Activated CD4-positive, alpha-beta T cell treated with anti-CD3 and anti-CD28 coated beads, Interleukin-2, amount 50 U/mL, for 24 hours (primary cell): Measurements from ENCODE around the gene ANXA7.
A peak's percentile ranks its signal among the peaks of the same experiment; 100 is the strongest.

Experiments
- DNase-seq, 2 donors: peaks; one replicate each; pipeline ENCODE4 v3.0.0-alpha.2; 2020; ENCODE audit warnings: low read depth in 1 of 2, low spot score in 1 of 2

ANXA7 gene

DNA sequence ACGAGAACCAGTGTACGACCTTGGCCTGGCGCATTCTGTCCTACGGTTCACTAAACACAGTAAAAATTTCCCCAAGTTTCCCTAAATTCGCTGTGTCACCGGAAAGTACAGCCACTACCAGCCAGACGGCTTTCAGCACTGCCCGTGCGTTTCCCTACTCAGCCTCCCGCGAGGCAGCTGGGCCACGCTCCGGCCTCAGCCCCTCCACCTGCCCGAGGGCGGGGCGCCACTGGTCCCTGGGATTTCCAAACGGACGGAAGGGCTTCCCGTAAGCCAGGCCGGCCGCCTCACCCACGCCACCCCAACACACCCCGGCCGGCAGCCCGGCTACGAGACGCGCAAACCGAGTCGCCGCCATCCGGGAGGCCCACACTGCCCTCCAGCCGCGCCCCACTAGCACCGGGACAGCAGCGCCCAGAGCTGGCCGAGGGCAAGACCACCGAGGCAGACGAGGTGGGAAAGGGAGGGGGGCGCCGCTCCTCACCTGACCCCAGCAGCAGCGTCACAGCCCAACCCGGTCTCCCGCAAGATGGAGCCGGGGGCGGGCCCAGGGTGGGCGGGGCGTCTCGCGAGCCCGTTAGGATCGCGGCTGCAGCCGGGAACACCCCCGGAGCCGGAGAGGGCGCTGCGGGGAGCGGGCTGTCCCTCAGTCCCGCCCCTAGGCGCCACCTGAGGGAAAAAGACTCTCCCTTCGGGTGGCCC is at the start of gene ANXA7:
Gene ANXA7, minus strand, starts transcription at position 531 of the 702 bp plus-strand sequence. CDS start 13,202 bp downstream, outside the sequence.
- peak; percentile 88 to 90 for DNase-seq

GRCh38 chr10:73460897-73461296 is 47.0 kb upstream of the ANXA7 start:
- no peak for DNase-seq

DNA sequence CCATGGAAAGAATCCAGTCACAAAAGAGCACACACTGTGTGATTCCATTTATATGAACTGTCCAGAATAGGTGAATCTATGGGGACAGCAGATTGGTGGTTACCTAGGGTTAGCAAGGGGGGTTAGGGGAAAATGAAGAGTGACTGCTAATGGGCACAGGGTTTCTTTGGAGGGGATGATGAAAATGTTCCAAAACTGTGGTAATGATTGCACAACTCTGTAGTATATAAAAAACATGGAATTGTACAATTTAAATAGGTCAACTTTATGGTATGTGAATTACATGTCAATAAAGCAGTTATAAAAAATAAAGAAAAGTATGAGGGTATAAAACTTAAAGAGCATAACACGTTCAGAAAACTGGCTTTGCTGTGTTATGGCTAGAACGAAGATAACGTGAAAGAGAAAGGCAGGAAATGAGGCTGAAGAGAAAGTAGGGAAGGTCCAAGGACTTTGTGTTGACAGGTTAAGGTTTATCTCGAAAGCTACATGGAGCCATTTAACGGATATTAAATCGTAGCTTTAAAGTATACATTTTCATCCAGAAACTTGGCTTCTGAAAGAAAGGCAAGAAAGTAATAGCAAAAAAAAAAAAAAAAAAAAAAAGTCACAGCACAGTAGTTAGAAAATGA is 45.9 kb upstream of the ANXA7 start:
- no peak for DNase-seq

DNA sequence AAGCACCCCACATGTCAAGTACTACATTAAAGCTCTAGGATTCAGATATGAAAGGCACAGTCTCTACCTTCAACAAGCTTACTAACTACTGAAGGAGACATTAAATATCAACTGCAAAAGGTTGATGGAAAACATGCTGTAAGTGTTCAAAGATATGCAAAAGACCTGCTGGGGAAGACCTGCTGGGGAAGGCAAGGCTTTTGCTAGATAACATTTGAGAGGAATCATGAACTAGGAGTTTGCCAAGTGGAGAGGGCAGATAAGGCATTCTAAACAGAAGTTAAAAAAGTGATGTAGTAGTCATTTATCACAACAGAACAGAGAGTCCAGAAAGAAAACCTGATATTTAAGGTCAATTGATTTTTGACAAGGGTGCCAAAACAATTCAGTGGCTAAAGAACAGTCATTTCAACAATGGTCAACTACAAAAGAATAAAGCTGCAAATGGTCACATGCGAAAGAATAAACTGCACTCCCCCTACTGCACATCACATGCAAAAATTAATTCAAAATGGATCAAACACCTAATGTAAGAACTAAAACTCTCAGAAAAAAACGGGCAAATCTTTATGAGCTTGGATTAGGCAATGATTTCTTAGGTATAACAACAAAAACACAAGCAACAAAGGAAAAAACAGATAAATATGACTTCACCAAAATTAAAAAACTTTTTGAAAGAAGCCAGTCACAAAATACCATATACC is 42.5 kb upstream of the ANXA7 start:
- no peak for DNase-seq

GRCh38 chr10:73449113-73449512 is 35.3 kb upstream of the ANXA7 start:
- DNase-seq, result no peak

- DNase-seq, result no peak
Observed at GRCh38 chr10:73448384-73448783, 34.5 kb upstream of the ANXA7 start.

DNA sequence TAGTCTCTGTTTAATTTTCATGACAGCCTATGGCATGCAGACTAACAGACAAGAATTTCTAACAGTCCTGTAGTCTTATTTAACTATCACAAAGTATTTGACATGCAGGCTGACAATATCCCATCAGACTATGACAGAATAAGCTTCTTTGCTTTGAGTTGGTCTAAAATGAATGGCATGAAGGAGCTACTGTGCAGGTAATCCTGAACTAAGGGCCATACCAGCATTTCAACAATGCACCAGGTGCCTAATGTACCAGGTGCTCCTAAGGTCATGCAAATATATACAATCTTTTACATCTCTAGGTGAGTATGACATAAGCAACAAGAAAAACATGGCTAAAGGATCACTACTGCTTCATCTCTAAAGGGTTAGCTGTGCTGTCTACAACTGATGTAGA is 33.1 kb upstream of the ANXA7 start:
- DNase-seq, result no peak

GRCh38 chr10:73444457-73444856 is 30.6 kb upstream of the ANXA7 start:
- DNase-seq, result no peak

GRCh38 chr10:73439605-73440312 is 25.9 kb upstream of the ANXA7 start:
- no peak for DNase-seq

- no peak for DNase-seq
Observed at GRCh38 chr10:73439055-73439454, 25.2 kb upstream of the ANXA7 start.

DNA sequence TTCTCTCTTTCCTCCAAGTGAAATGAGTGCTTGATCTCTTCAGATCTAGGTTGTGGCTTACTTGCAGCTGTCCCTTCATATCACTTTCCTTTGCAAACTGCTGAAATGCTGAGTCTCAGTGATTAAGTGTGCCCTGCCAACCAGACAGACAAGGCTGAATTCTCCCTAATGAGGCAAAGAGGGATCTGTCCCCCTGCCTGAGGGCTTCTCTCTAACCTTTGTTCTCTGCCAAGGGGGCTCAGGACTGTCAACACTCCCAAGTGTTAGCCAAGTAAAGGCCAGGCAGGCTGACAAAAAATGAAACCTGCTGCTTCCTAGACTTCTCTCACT is 19.6 kb upstream of the ANXA7 start, which contains the start of gene MSS51:
Gene MSS51, minus strand, starts transcription at position 24 of the 330 bp plus-strand sequence. CDS start 5,277 bp downstream, outside the sequence.
- DNase-seq, result no peak

DNA sequence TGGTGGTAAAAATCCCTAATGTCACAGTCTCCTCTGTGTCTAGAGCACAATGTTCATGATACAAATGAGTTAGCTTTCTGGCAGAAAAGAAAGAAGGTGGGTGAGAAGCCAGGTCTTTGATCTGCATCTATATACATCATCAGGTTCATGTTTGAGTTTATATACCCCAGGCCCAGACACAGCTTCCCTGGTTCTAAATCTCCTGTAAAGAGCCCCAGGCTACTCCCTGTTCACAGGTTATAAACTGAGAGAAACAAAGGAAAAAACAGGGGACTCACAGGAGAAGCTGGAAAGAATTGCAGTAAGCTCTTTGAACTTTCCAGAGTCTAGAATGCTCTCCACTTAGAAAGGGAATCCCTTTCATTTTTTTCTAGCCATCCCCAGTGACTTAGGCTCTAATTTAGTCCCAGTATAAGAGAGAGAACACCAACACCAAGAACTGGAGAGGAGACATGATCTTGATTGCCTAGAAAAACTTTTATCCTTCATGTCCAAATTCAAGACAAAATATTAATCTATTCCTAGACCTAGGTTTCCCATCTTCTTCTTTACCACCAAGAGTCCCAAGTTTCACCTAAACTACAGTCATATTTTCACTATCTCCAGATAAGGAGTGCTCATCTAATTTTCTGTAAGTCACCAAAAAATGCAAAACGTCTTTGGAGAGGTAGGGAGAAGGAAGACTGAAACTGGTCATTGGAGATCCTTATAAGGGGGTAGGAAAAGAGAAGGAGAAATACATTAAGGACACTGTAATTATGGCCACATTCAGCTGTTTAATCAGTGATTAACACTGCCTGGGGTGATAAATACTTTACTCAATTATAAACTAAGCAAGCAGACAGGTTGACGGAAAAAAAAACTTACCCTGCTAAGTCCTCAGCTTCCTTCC is 19.0 kb upstream of the ANXA7 start:
- no peak for DNase-seq

- no peak for DNase-seq
Observed at GRCh38 chr10:73426318-73426717, 12.5 kb upstream of the ANXA7 start.

DNA sequence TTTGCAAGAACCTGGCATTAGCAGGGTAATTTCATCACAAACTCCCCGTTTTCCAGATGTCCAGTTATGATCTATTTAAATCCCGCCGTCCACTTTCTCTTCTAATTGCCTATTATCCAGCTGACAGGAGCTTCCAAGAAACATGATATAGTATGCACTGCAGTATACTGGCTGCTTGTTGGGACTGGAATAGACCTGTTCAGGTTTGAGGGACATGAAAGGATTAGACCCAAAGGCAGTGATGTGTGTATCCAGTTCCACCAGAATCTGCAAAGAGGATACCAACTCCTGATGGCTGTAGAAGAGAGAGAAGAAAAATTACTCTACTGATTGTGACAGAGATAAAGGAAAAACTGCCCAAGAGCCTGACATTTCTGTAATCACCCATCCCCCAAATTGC is 10.6 kb upstream of the ANXA7 start:
- DNase-seq, result no peak

- DNase-seq, result no peak
Observed at GRCh38 chr10:73423309-73423708, 9.5 kb upstream of the ANXA7 start.

GRCh38 chr10:73416571-73416970 is 2.7 kb upstream of the ANXA7 start:
- DNase-seq, result no peak

GRCh38 chr10:73414230-73414945 is 530 bp upstream of the ANXA7 start:
- DNase-seq, result no peak

DNA sequence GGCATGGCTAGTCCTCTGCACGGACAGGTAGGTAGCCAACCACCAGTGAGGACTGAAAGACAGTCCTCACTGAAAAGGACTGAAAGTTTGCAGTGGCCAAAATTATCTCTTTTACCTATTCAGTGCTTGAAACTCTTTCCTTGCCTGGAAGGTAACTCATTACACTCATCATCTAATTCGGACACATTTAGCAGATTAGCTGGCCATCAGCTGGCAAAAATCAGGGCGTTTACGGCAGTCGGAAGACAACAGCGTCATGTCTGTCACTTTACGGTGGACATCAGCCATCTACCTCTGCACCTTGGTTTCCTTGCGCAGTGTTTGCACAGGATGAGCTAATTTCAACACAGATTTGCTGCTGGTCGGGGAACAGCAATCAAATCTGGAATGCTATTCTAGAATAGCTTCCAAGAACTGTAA is 740 bp downstream of the ANXA7 start:
- DNase-seq, result no peak

DNA sequence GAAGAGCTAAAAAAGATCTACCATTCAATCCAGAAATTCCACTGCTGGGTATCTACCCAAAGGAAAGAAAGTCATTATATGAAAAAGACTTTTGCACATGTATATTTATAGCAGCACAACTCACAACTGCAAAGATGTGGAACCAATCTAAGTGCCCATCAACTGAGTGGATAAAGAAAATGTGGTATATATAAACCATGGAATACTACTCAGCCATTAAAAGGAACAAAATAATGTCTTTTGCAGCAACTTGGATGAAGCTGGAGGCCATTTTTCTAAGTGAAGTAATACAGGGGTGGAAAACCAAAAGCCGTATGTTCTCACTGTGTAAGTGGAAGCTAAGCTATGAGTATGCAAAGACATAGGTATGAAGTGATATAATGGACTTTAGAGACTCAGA is 3.0 kb downstream of the ANXA7 start:
- no peak for DNase-seq

DNA sequence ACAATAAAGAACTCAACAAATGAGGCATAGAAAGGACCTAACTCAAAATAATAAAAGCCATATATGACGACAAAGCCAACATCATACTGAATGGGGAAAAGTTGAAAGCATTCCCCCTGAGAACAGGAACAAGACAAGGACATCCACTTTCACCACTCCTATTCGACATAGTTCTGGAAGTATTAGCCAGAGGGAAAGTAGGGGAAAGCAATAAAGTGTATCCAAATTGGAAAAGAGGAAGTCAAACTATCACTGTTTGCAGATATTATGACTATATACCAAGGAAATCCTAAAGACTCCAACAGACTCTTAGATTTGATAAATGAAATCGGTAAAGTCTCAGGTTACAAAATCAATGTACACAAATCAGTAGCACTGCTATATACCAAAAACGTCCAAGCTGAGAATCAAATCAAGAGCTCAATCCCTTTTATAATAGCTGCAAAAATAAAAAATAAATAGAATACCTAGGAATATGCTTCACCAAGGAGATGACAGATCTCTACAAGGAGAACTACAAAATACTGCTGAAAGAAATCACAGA is 4.8 kb downstream of the ANXA7 start:
- no peak for DNase-seq
